ENCODE data around the gene CASZ1. TPM values are rescaled to one million over a fixed set of nuclear protein-coding genes. Genes with fewer than 3 reads are reported as not detected.

CASZ1 gene
- total and polyA plus RNA-seq, 2 experiments from 2014 or later = 3.6 to 6.9 TPM

GRCh38 chr1:10779201-10779600, 17.2 kb downstream of the CASZ1 start:
- no peaks in the 10 kb centered on the region for H3K36me3 ChIP-seq (replicated peaks; ENCODE audit: insufficient read depth, low read depth)
- 92% methylated on average over 18 of the region's 18 CpGs for WGBS (ENCODE audit: low lambda C conversion rate, missing lambda C conversion rate)
- no peak overlapping the region for H3K27ac ChIP-seq
- H3K27me3 ChIP-seq = no peaks in the 10 kb centered on the region
- no peak overlapping the region for H3K4me2 ChIP-seq
- H3K4me1 ChIP-seq (ENCODE audit: insufficient read depth) = no peaks in the 10 kb centered on the region
- H4K20me1 ChIP-seq (ENCODE audit: insufficient read depth, poor library complexity, severe bottlenecking) = no peaks in the 10 kb centered on the region
- no peak overlapping the region for H2AFZ ChIP-seq
- no peak for DNase-seq (ENCODE audit: low spot score)
- no peak for TF ChIP-seq EZH2phosphoT487 (IDR thresholded peaks at IDR 0.05; ENCODE audit: low read depth, severe bottlenecking, unreplicated experiment)
- TF ChIP-seq EZH2 (IDR thresholded peaks at IDR 0.05; ENCODE audit: borderline replicate concordance) = no peak
- TF ChIP-seq, protein P1, sequence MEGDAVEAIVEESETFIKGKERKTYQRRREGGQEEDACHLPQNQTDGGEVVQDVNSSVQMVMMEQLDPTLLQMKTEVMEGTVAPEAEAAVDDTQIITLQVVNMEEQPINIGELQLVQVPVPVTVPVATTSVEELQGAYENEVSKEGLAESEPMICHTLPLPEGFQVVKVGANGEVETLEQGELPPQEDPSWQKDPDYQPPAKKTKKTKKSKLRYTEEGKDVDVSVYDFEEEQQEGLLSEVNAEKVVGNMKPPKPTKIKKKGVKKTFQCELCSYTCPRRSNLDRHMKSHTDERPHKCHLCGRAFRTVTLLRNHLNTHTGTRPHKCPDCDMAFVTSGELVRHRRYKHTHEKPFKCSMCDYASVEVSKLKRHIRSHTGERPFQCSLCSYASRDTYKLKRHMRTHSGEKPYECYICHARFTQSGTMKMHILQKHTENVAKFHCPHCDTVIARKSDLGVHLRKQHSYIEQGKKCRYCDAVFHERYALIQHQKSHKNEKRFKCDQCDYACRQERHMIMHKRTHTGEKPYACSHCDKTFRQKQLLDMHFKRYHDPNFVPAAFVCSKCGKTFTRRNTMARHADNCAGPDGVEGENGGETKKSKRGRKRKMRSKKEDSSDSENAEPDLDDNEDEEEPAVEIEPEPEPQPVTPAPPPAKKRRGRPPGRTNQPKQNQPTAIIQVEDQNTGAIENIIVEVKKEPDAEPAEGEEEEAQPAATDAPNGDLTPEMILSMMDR (IDR thresholded peaks at IDR 0.05; ENCODE audit: poor library complexity) = no peak
- no peaks in the 10 kb centered on the region for H3K79me2 ChIP-seq
- no peaks in the 10 kb centered on the region for H3K9me3 ChIP-seq (ENCODE audit: low read depth)
- H3K4me3 ChIP-seq = no peak overlapping the region
- no peaks in the 10 kb centered on the region for H3K9me2 ChIP-seq (replicated peaks; ENCODE audit: insufficient read depth)

DNA sequence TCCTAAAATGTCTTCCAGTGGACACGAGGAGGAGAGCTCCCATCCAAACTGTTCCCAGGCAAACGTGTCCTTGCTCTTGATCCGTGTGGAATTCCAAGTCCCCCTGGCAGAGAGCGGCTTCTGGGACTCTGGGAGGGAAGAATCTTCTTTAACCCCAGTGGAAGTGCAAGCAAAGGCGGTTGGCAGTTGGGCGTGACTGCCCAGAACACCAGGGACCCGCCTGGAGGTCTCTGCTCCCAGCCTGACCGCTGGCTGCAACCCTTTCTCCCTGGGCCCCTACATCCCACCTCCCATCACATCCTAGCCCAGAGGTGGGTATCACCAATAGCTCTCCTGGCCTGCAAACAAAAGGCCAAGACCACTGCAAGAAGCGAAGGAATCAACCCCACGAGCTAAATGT, 17.8 kb downstream of the CASZ1 start:
- DNase-seq (ENCODE audit: low spot score) = no peak
- no peak overlapping the region for H3K27ac ChIP-seq
- TF ChIP-seq EZH2 (IDR thresholded peaks at IDR 0.05; ENCODE audit: borderline replicate concordance) = no peak
- TF ChIP-seq EZH2phosphoT487 (IDR thresholded peaks at IDR 0.05; ENCODE audit: low read depth, severe bottlenecking, unreplicated experiment) = no peak
- TF ChIP-seq, protein P1 (IDR thresholded peaks at IDR 0.05; ENCODE audit: poor library complexity) = no peak
- 79% methylated on average over 10 of the region's 10 CpGs for WGBS (ENCODE audit: low lambda C conversion rate, missing lambda C conversion rate)
- H3K27me3 ChIP-seq = no peaks in the 10 kb centered on the region
- no peaks in the 10 kb centered on the region for H3K9me3 ChIP-seq (ENCODE audit: low read depth)
- H4K20me1 ChIP-seq (ENCODE audit: insufficient read depth, poor library complexity, severe bottlenecking) = no peaks in the 10 kb centered on the region
- no peaks in the 10 kb centered on the region for H3K36me3 ChIP-seq (replicated peaks; ENCODE audit: insufficient read depth, low read depth)
- no peak overlapping the region for H3K4me2 ChIP-seq
- H3K4me1 ChIP-seq (ENCODE audit: insufficient read depth) = no peaks in the 10 kb centered on the region
- no peaks in the 10 kb centered on the region for H3K9me2 ChIP-seq (replicated peaks; ENCODE audit: insufficient read depth)
- H3K79me2 ChIP-seq = no peaks in the 10 kb centered on the region
- no peak overlapping the region for H3K4me3 ChIP-seq
- no peak overlapping the region for H2AFZ ChIP-seq

- Histone ChIP-seq H3K4me2 (no peak overlapping the region), H3K4me1 (ENCODE audit: insufficient read depth) (no peaks in the 10 kb centered on the region), H3K27me3 (no peaks in the 10 kb centered on the region), H2AFZ (no peak overlapping the region), H3K79me2 (no peaks in the 10 kb centered on the region), H3K27ac (no peak overlapping the region), H3K36me3 (replicated peaks; ENCODE audit: insufficient read depth, low read depth) (no peaks in the 10 kb centered on the region), H4K20me1 (ENCODE audit: insufficient read depth, poor library complexity, severe bottlenecking) (no peaks in the 10 kb centered on the region), H3K4me3 (no peak overlapping the region), H3K9me3 (ENCODE audit: low read depth) (no peaks in the 10 kb centered on the region), H3K9me2 (replicated peaks; ENCODE audit: insufficient read depth) (no peaks in the 10 kb centered on the region)
- DNase-seq (ENCODE audit: low spot score) = no peak
- TF ChIP-seq, protein P1 (IDR thresholded peaks at IDR 0.05; ENCODE audit: poor library complexity) = no peak
- TF ChIP-seq EZH2phosphoT487 (IDR thresholded peaks at IDR 0.05; ENCODE audit: low read depth, severe bottlenecking, unreplicated experiment) = no peak
- TF ChIP-seq EZH2 (IDR thresholded peaks at IDR 0.05; ENCODE audit: borderline replicate concordance) = no peak
- WGBS (ENCODE audit: low lambda C conversion rate, missing lambda C conversion rate) = 96% methylated on average over 9 of the region's 9 CpGs
These were observed 18.5 kb downstream of the CASZ1 start for GRCh38 chr1:10777749-10778574.

Measured in hepatocyte (in vitro differentiated cells).